Retinal pigment epithelial cell (primary cell): ENCODE measurements around the gene FES.

Experiments used
- DNase-seq: peaks from one replicate; pipeline ENCODE4 v3.0.0-alpha.2; 2010; ENCODE audit warnings: low read depth
- H3K4me3 ChIP-seq: 2 replicates; pipeline ENCODE4 v1.5.1; 2011; ENCODE audit warnings: mild to moderate bottlenecking, low read length, control low read depth, moderate library complexity
- CTCF ChIP-seq: conservative IDR thresholded peaks from 2 replicates; pipeline ENCODE4 v1.5.1; 2011; ENCODE audit warnings: low read depth, low read length, control low read depth, inconsistent platforms

FES gene

GRCh38 chr15:90851940-90852339 lies 32.4 kb upstream of the FES start:
- no peak overlapping the region for H3K4me3 ChIP-seq
- TF ChIP-seq CTCF: no peak
- no peak for DNase-seq

GRCh38 chr15:90855139-90855538 lies 29.2 kb upstream of the FES start:
- H3K4me3 ChIP-seq: no peak overlapping the region
- no peak for TF ChIP-seq CTCF
- DNase-seq: no peak

- no peak for TF ChIP-seq CTCF
- H3K4me3 ChIP-seq: no peak overlapping the region
- no peak for DNase-seq
Observed at GRCh38 chr15:90857337-90857736, 27.0 kb upstream of the FES start.

GRCh38 chr15:90857883-90858443 lies 26.3 kb upstream of the FES start:
- no peak overlapping the region for H3K4me3 ChIP-seq
- no peak for TF ChIP-seq CTCF
- no peak for DNase-seq

GRCh38 chr15:90859234-90860131 lies 24.8 kb upstream of the FES start:
- no peak for DNase-seq
- TF ChIP-seq CTCF: no peak
- no peak overlapping the region for H3K4me3 ChIP-seq

GRCh38 chr15:90860450-90860849 lies 23.9 kb upstream of the FES start:
- no peak for DNase-seq
- no peak overlapping the region for H3K4me3 ChIP-seq
- no peak for TF ChIP-seq CTCF
